ENCODE results near the gene CHCHD6.

Gene CHCHD6

DNA sequence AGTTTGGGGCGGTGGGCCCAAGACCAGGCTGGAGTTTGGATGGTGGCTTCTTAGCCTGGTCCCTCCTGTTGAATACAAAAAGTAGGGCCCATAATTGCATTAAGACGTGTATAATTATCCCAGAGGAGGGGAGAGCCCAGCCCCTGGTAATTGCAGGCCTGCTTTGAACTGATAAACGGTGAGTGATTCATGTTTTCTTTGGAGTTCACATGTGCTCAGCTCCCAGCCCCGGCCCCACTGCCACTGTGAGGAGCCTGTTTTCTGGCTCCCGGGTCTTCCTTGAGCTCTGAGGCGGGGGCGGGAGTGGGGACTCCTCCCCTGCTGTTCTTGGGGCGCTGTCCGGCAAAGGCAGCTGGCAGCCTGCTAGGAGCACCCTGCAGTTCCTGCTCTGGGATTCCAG is 282.0 kb downstream of the CHCHD6 start:
- no peaks in the 10 kb centered on the region for H3K27me3 ChIP-seq (ENCODE audit: control insufficient read depth, insufficient read depth, low read length)
- no peak overlapping the region for H3K4me3 ChIP-seq (ENCODE audit: low read length)
- H3K4me1 ChIP-seq (ENCODE audit: control insufficient read depth, insufficient read depth, low read length) = peaks cover 21% of the 10 kb centered on the region
- H3K9ac ChIP-seq (ENCODE audit: low read length) = no peak overlapping the region
- H3K36me3 ChIP-seq (ENCODE audit: control insufficient read depth, insufficient read depth, low read length) = no peaks in the 10 kb centered on the region
- H3K9me3 ChIP-seq (ENCODE audit: control insufficient read depth, low read length) = no peaks in the 10 kb centered on the region

DNA sequence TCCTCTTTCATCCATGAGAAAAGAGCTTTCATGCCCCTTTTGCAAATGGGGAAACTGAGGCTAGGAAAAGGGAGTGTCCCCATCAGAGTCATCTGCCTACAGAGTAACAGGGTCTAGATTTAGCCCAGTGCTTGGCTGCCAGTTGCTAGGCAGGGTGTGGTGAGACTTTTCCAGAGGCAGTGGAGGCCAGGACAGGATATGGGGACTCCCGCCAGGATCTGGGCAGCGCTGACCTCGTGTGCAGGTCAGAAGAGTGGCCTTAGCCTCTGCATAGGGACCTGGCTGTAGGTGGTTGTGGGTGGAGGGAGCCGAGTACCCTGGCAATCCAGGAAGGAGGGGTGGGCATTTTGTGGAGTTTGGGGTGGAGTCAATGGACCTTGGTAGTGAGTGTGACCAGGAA is 283.1 kb downstream of the CHCHD6 start:
- Histone ChIP-seq H3K36me3 (ENCODE audit: control insufficient read depth, insufficient read depth, low read length) (no peaks in the 10 kb centered on the region), H3K4me3 (ENCODE audit: low read length) (no peak overlapping the region), H3K27me3 (ENCODE audit: control insufficient read depth, insufficient read depth, low read length) (no peaks in the 10 kb centered on the region), H3K9me3 (ENCODE audit: control insufficient read depth, low read length) (no peaks in the 10 kb centered on the region), H3K9ac (ENCODE audit: low read length) (no peak overlapping the region), H3K4me1 (ENCODE audit: control insufficient read depth, insufficient read depth, low read length) (peaks cover 21% of the 10 kb centered on the region)

DNA sequence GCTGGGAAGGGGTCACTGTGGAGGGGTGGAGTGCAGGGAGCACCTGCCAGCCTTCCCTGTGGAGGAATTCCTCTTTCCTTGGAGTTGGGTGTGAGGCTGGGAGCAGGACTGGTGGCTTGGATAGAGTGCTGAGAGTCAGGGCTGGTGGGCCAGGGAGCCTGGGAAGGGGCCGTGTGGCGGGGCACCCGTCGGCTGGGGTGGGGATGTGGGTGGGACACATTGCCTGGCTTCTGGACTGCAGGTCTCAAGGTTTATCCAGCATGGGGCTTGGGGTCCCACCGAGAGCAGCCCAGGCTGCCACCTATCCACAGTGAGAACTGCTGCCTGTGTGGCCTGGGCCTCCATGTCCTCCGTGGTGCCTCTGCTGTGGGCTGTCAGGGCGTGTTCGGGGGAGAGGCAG is 283.6 kb downstream of the CHCHD6 start:
- H3K27me3 ChIP-seq (ENCODE audit: control insufficient read depth, insufficient read depth, low read length) = no peaks in the 10 kb centered on the region
- no peak overlapping the region for H3K9ac ChIP-seq (ENCODE audit: low read length)
- H3K36me3 ChIP-seq (ENCODE audit: control insufficient read depth, insufficient read depth, low read length) = no peaks in the 10 kb centered on the region
- no peaks in the 10 kb centered on the region for H3K9me3 ChIP-seq (ENCODE audit: control insufficient read depth, low read length)
- H3K4me1 ChIP-seq (ENCODE audit: control insufficient read depth, insufficient read depth, low read length) = peaks cover 21% of the 10 kb centered on the region
- no peak overlapping the region for H3K4me3 ChIP-seq (ENCODE audit: low read length)

DNA sequence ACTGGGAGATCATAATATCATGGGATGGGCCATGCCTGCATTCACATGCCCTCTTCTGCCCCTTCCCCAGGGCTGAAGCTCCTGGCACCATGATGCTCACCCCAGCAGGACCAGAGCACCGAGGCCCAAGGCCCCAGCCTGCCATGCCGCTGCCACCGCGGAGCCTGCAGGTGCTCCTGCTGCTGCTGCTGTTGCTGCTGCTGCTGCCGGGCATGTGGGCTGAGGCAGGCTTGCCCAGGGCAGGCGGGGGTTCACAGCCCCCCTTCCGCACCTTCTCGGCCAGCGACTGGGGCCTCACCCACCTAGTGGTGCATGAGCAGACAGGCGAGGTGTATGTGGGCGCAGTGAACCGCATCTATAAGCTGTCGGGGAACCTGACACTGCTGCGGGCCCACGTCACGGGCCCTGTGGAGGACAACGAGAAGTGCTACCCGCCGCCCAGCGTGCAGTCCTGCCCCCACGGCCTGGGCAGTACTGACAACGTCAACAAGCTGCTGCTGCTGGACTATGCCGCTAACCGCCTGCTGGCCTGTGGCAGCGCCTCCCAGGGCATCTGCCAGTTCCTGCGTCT is 284.5 kb downstream of the CHCHD6 start:
- H3K4me1 ChIP-seq (ENCODE audit: control insufficient read depth, insufficient read depth, low read length) = peaks cover 21% of the 10 kb centered on the region
- H3K9ac ChIP-seq (ENCODE audit: low read length) = no peak overlapping the region
- H3K9me3 ChIP-seq (ENCODE audit: control insufficient read depth, low read length) = no peaks in the 10 kb centered on the region
- H3K4me3 ChIP-seq (ENCODE audit: low read length) = no peak overlapping the region
- no peaks in the 10 kb centered on the region for H3K27me3 ChIP-seq (ENCODE audit: control insufficient read depth, insufficient read depth, low read length)
- no peaks in the 10 kb centered on the region for H3K36me3 ChIP-seq (ENCODE audit: control insufficient read depth, insufficient read depth, low read length)

GRCh38 chr3:126989316-126990023 is 285.4 kb downstream of the CHCHD6 start:
- Histone ChIP-seq H3K9ac (ENCODE audit: low read length) (no peak overlapping the region), H3K9me3 (ENCODE audit: control insufficient read depth, low read length) (no peaks in the 10 kb centered on the region), H3K27me3 (ENCODE audit: control insufficient read depth, insufficient read depth, low read length) (no peaks in the 10 kb centered on the region), H3K4me3 (ENCODE audit: low read length) (no peak overlapping the region), H3K36me3 (ENCODE audit: control insufficient read depth, insufficient read depth, low read length) (no peaks in the 10 kb centered on the region), H3K4me1 (ENCODE audit: control insufficient read depth, insufficient read depth, low read length) (peaks cover 16% of the 10 kb centered on the region)

DNA sequence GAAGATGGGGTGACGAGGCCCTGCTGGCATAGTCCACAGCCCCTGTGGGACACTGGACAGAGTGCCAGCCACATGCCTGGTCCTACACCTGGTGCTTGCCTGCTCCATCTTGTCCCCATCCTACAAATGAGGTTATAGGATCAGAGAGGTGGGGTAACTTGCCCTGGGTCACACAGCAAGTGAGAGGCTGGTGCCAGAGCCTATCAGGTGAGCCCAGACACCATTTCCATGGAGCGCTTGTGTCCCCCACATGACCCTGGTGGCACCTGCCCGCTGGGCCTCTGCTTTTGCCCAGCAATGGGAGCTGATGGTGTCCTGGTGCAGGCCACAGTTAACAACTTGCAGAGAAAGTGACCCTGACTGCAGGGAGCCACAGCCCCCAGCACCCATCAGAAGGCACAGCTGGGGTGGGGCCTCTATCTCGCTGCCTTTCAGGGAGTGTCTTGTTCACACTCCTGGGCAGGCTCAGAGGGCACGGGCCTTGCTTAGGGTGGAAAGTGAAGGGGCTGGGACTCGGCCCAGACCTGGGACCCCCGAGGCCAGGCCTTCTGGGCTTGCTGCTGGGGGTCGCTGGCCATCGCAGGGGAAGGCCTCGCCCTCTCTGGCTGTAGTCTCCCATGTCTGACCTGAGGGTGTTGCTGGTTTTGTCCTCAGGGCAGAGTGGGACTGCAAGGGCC is 286.1 kb downstream of the CHCHD6 start:
- H3K4me1 ChIP-seq (ENCODE audit: control insufficient read depth, insufficient read depth, low read length) = peaks cover 16% of the 10 kb centered on the region
- H3K27me3 ChIP-seq (ENCODE audit: control insufficient read depth, insufficient read depth, low read length) = no peaks in the 10 kb centered on the region
- no peak overlapping the region for H3K4me3 ChIP-seq (ENCODE audit: low read length)
- H3K36me3 ChIP-seq (ENCODE audit: control insufficient read depth, insufficient read depth, low read length) = no peaks in the 10 kb centered on the region
- no peak overlapping the region for H3K9ac ChIP-seq (ENCODE audit: low read length)
- no peaks in the 10 kb centered on the region for H3K9me3 ChIP-seq (ENCODE audit: control insufficient read depth, low read length)

DNA sequence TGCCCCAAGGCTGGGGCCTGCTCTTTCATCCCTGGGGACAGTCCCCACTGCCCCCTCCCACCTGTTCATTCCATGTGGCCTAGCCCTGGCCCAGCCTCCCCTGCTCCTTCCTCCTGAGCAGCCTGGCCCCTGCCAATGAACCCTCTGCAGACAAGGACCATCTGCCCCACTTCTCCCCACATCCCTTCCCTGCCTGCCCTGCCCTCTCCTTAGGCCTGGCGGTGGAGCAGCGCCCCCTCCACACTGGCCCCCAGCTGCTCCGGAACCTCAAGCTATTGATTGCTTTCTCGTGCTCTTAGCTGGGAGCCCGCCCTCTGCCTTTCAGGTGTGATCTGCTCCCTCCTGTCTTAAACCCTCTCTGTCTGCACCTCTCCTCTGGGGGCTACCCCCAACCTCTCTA is 286.9 kb downstream of the CHCHD6 start:
- no peaks in the 10 kb centered on the region for H3K9me3 ChIP-seq (ENCODE audit: control insufficient read depth, low read length)
- no peak overlapping the region for H3K4me3 ChIP-seq (ENCODE audit: low read length)
- no peaks in the 10 kb centered on the region for H3K27me3 ChIP-seq (ENCODE audit: control insufficient read depth, insufficient read depth, low read length)
- no peak overlapping the region for H3K9ac ChIP-seq (ENCODE audit: low read length)
- no peaks in the 10 kb centered on the region for H3K36me3 ChIP-seq (ENCODE audit: control insufficient read depth, insufficient read depth, low read length)
- H3K4me1 ChIP-seq (ENCODE audit: control insufficient read depth, insufficient read depth, low read length) = peaks cover 14% of the 10 kb centered on the region

- Histone ChIP-seq H3K36me3 (ENCODE audit: control insufficient read depth, insufficient read depth, low read length) (no peaks in the 10 kb centered on the region), H3K27me3 (ENCODE audit: control insufficient read depth, insufficient read depth, low read length) (no peaks in the 10 kb centered on the region), H3K4me1 (ENCODE audit: control insufficient read depth, insufficient read depth, low read length) (peaks cover 7% of the 10 kb centered on the region), H3K9ac (ENCODE audit: low read length) (no peak overlapping the region), H3K9me3 (ENCODE audit: control insufficient read depth, low read length) (no peaks in the 10 kb centered on the region), H3K4me3 (ENCODE audit: low read length) (no peak overlapping the region)
Observed at GRCh38 chr3:126991366-126992200, 287.5 kb downstream of the CHCHD6 start.

- no peaks in the 10 kb centered on the region for H3K36me3 ChIP-seq (ENCODE audit: control insufficient read depth, insufficient read depth, low read length)
- peaks cover 7% of the 10 kb centered on the region for H3K4me1 ChIP-seq (ENCODE audit: control insufficient read depth, insufficient read depth, low read length)
- no peaks in the 10 kb centered on the region for H3K27me3 ChIP-seq (ENCODE audit: control insufficient read depth, insufficient read depth, low read length)
- no peak overlapping the region for H3K9ac ChIP-seq (ENCODE audit: low read length)
- no peak overlapping the region for H3K4me3 ChIP-seq (ENCODE audit: low read length)
- no peaks in the 10 kb centered on the region for H3K9me3 ChIP-seq (ENCODE audit: control insufficient read depth, low read length)
Observed at GRCh38 chr3:126992216-126992615, 288.2 kb downstream of the CHCHD6 start.

- no peaks in the 10 kb centered on the region for H3K9me3 ChIP-seq (ENCODE audit: control insufficient read depth, low read length)
- no peaks in the 10 kb centered on the region for H3K36me3 ChIP-seq (ENCODE audit: control insufficient read depth, insufficient read depth, low read length)
- no peaks in the 10 kb centered on the region for H3K27me3 ChIP-seq (ENCODE audit: control insufficient read depth, insufficient read depth, low read length)
- H3K4me1 ChIP-seq (ENCODE audit: control insufficient read depth, insufficient read depth, low read length) = peaks cover 7% of the 10 kb centered on the region
- no peak overlapping the region for H3K4me3 ChIP-seq (ENCODE audit: low read length)
- H3K9ac ChIP-seq (ENCODE audit: low read length) = no peak overlapping the region
Observed at GRCh38 chr3:126992776-126993175, 288.7 kb downstream of the CHCHD6 start.

GRCh38 chr3:126993436-126993835 is 289.4 kb downstream of the CHCHD6 start:
- peaks cover 8% of the 10 kb centered on the region for H3K4me1 ChIP-seq (ENCODE audit: control insufficient read depth, insufficient read depth, low read length)
- no peaks in the 10 kb centered on the region for H3K36me3 ChIP-seq (ENCODE audit: control insufficient read depth, insufficient read depth, low read length)
- H3K27me3 ChIP-seq (ENCODE audit: control insufficient read depth, insufficient read depth, low read length) = no peaks in the 10 kb centered on the region
- no peaks in the 10 kb centered on the region for H3K9me3 ChIP-seq (ENCODE audit: control insufficient read depth, low read length)
- H3K9ac ChIP-seq (ENCODE audit: low read length) = no peak overlapping the region
- H3K4me3 ChIP-seq (ENCODE audit: low read length) = no peak overlapping the region

Data from mucosa of stomach (tissue), 1 donor.